Measurements from ENCODE around the gene COL5A1. TPM values are rescaled to one million over a fixed set of nuclear protein-coding genes. Genes with fewer than 3 reads are reported as not detected.

Gene COL5A1
- total RNA-seq, 1 donor from 2014 or later = 0.14 TPM

- intact Hi-C loops (cut with micrococcal nuclease) = no loop called here
Observed at GRCh38 chr9:134809826-134810225, 168.2 kb downstream of the COL5A1 start.

GRCh38 chr9:134811079-134811672 lies 169.6 kb downstream of the COL5A1 start:
- intact Hi-C loops (cut with micrococcal nuclease) = no loop called here

- intact Hi-C loops (cut with micrococcal nuclease) = no loop called here
Observed at GRCh38 chr9:134811673-134812342, 170.2 kb downstream of the COL5A1 start.

GRCh38 chr9:134812343-134812673 lies 170.7 kb downstream of the COL5A1 start:
- intact Hi-C loops (cut with micrococcal nuclease) = no loop called here

- intact Hi-C loops (cut with micrococcal nuclease) = no loop called here
Observed at GRCh38 chr9:134813841-134814240, 172.2 kb downstream of the COL5A1 start.

- intact Hi-C loops (cut with micrococcal nuclease) = no loop called here
Observed at GRCh38 chr9:134814598-134815215, 173.1 kb downstream of the COL5A1 start.

GRCh38 chr9:134815435-134816214 lies 174.0 kb downstream of the COL5A1 start:
- intact Hi-C loops (cut with micrococcal nuclease) = no loop called here

- intact Hi-C loops (cut with micrococcal nuclease) = no loop called here
Observed at GRCh38 chr9:134816264-134816663, 174.7 kb downstream of the COL5A1 start.

- intact Hi-C loops (cut with micrococcal nuclease) = no loop called here
Observed at GRCh38 chr9:134818000-134818568, 176.5 kb downstream of the COL5A1 start.

- intact Hi-C loops (cut with micrococcal nuclease) = no loop called here
Observed at GRCh38 chr9:134818591-134818990, 177.0 kb downstream of the COL5A1 start.

GRCh38 chr9:134820901-134821300 lies 179.3 kb downstream of the COL5A1 start:
- intact Hi-C loops (cut with micrococcal nuclease) = no loop called here

- intact Hi-C loops (cut with micrococcal nuclease) = no loop called here
Observed at GRCh38 chr9:134822541-134822940, 180.9 kb downstream of the COL5A1 start.

- intact Hi-C loops (cut with micrococcal nuclease) = no loop called here
Observed at GRCh38 chr9:134823623-134824022, 182.0 kb downstream of the COL5A1 start.

GRCh38 chr9:134824583-134824982 lies 183.0 kb downstream of the COL5A1 start:
- intact Hi-C loops (cut with micrococcal nuclease) = no loop called here

- intact Hi-C loops (cut with micrococcal nuclease) = no loop called here
Observed at GRCh38 chr9:134825025-134825424, 183.4 kb downstream of the COL5A1 start.

GRCh38 chr9:134826336-134827285 lies 185.0 kb downstream of the COL5A1 start:
- intact Hi-C loops (cut with micrococcal nuclease) = no loop called here

GRCh38 chr9:134827559-134827958 lies 186.0 kb downstream of the COL5A1 start:
- intact Hi-C loops (cut with micrococcal nuclease) = no loop called here

- intact Hi-C loops (cut with micrococcal nuclease) = no loop called here
Observed at GRCh38 chr9:134827993-134828392, 186.4 kb downstream of the COL5A1 start.

- intact Hi-C loops (cut with micrococcal nuclease) = no loop called here
Observed at GRCh38 chr9:134828892-134829291, 187.3 kb downstream of the COL5A1 start.

GRCh38 chr9:134829356-134829937 lies 187.8 kb downstream of the COL5A1 start:
- intact Hi-C loops (cut with micrococcal nuclease) = no loop called here

Measured in T-helper 2 cell treated with Interferon-gamma antibody and Interleukin-4, amounts not matched to agents 100 ng/mL and 5 ng/mL, for 36 hours (primary cell).